B cell (primary cell): ENCODE results near the gene ARMC5. TPM values are rescaled to one million over a fixed set of nuclear protein-coding genes. Genes with fewer than 3 reads are reported as not detected.

Experiments used
- ATAC-seq: fragments of 200-7000 bp; cut with Tn5 transposase; one replicate; pipeline ENCODE4 v1.10.0; 2021; ENCODE audit warnings: low read depth, mild to moderate bottlenecking, moderate number of reproducible peaks, moderate library complexity
- CTCF ChIA-PET: fragments of 350-600 bp; sonication (Branson Sonifier 250); formaldehyde crosslinking; loops from one replicate; lab custom pipeline; 2021; ENCODE audit warnings: antibody characterized with exemption, inconsistent platforms; lab: Charles Lee
- POLR2A ChIA-PET: fragments of 350-600 bp; sonication (Branson Sonifier 250); formaldehyde crosslinking; loops from one replicate; lab custom pipeline; 2021; ENCODE audit warnings: antibody characterized with exemption; lab: Charles Lee
- DNase-seq: peaks from one replicate; pipeline ENCODE4 v3.0.0; 2013
- H2AFZ ChIP-seq: 2 replicates; pipeline ENCODE4 v1.6.1; 2012; ENCODE audit warnings: mild to moderate bottlenecking, low read depth, low read length; ENCODE audit not compliant: insufficient read depth, poor library complexity, severe bottlenecking
- H3K27ac ChIP-seq, 2 donors: 1 replicate in 1 of 2; 2 replicates in 1 of 2; pipeline ENCODE4 v1.5.1; 2012 to 2013; ENCODE audit warnings: low read length in 2 of 2, mild to moderate bottlenecking in 2 of 2, moderate library complexity in 1 of 2
- H3K27me3 ChIP-seq, 4 experiments: fragments of 200-600 bp in 1 of 4; sonication (generic) in 1 of 4; replicated peaks in 1 of 4; 1 replicate in 2 of 4; 2 replicates in 2 of 4; pipeline versions ENCODE4 v1.6.1 to v1.7.0; 2013 to 2016; ENCODE audit warnings: low read length in 3 of 4, mild to moderate bottlenecking in 2 of 4, mixed read lengths in 1 of 4, moderate library complexity in 1 of 4; ENCODE audit not compliant: insufficient read depth in 4 of 4, control insufficient read depth in 3 of 4; ENCODE audit errors: control extremely low read depth in 1 of 4
- H3K36me3 ChIP-seq, 2 experiments: replicated peaks in 1 of 2; 1 replicate in 1 of 2; 2 replicates in 1 of 2; pipeline versions ENCODE4 v1.6.1 to v1.7.1; 2013; ENCODE audit warnings: low read length in 1 of 2; ENCODE audit not compliant: insufficient read depth in 2 of 2, control insufficient read depth in 1 of 2; ENCODE audit errors: control extremely low read depth in 1 of 2, extremely low read depth in 1 of 2
- H3K4me1 ChIP-seq, 2 donors: fragments of 200-600 bp in 1 of 2; sonication (generic) in 1 of 2; 1 replicate in 1 of 2; 2 replicates in 1 of 2; pipeline versions ENCODE4 v1.5.1 to v1.6.1; 2013 to 2017; ENCODE audit warnings: low read length in 2 of 2; ENCODE audit not compliant: control insufficient read depth in 2 of 2, insufficient read depth in 2 of 2
- H3K4me2 ChIP-seq: replicated peaks from 2 replicates; pipeline ENCODE3; 2012; ENCODE audit warnings: mild to moderate bottlenecking, low read depth, low read length; ENCODE audit not compliant: poor library complexity, severe bottlenecking
- H3K4me3 ChIP-seq, 5 experiments: fragments of 200-600 bp in 1 of 5; sonication (generic) in 1 of 5; 1 replicate in 3 of 5; 2 replicates in 2 of 5; pipeline versions ENCODE4 v1.5.1 to v1.7.0; 2011 to 2016; ENCODE audit warnings: low read length in 4 of 5, mild to moderate bottlenecking in 4 of 5, low read depth in 2 of 5, control low read depth in 1 of 5, moderate library complexity in 1 of 5; ENCODE audit not compliant: insufficient read depth in 1 of 5; ENCODE audit errors: control extremely low read depth in 1 of 5, extremely low read depth in 1 of 5
- H3K79me2 ChIP-seq: fragments of 200-600 bp; sonication (generic); one replicate; pipeline ENCODE4 v1.6.0; 2016; ENCODE audit warnings: low read length; ENCODE audit not compliant: control insufficient read depth, insufficient read depth
- H3K9ac ChIP-seq: fragments of 200-600 bp; sonication (generic); 2 replicates; pipeline ENCODE4 v1.6.1; 2017; ENCODE audit warnings: mild to moderate bottlenecking, low read length, moderate library complexity
- H3K9me3 ChIP-seq, 3 donors: one replicate each; pipeline versions ENCODE4 v1.6.1 to v1.7.1; 2013; ENCODE audit warnings: low read length in 2 of 3; ENCODE audit not compliant: control insufficient read depth in 2 of 3, insufficient read depth in 1 of 3; ENCODE audit errors: control extremely low read depth in 1 of 3
- H4K20me1 ChIP-seq: 2 replicates; pipeline ENCODE4 v1.6.0; 2012; ENCODE audit warnings: mild to moderate bottlenecking, low read length; ENCODE audit not compliant: insufficient read depth, control insufficient read depth, poor library complexity, severe bottlenecking
- H3K27ac Mint-ChIP-seq: one replicate; pipeline ENCODE4 v1.8.0; 2021; ENCODE audit warnings: mixed read lengths
- H3K27me3 Mint-ChIP-seq: one replicate; pipeline ENCODE4 v1.8.0; 2021; ENCODE audit warnings: mixed read lengths
- H3K4me1 Mint-ChIP-seq: one replicate; pipeline ENCODE4 v1.8.0; 2021; ENCODE audit warnings: mixed read lengths
- H3K4me3 Mint-ChIP-seq: one replicate; pipeline ENCODE4 v1.8.0; 2021; ENCODE audit warnings: mixed read lengths
- H3K9me3 Mint-ChIP-seq: one replicate; pipeline ENCODE4 v1.8.0; 2022; ENCODE audit warnings: mixed read lengths; ENCODE audit not compliant: insufficient read depth
- EZH2 ChIP-seq: IDR thresholded peaks from 2 replicates; pipeline ENCODE4 v1.6.1; 2012; ENCODE audit warnings: borderline replicate concordance, low read depth, mild to moderate bottlenecking, moderate library complexity, low read length; ENCODE audit not compliant: insufficient read depth, poor library complexity, severe bottlenecking
- WGBS: methylation state at CpG from one replicate; pipeline ENCODE4 v1.1.5; 2013; ENCODE audit warnings: missing lambda C conversion rate; ENCODE audit not compliant: insufficient coverage; 5-methylcytosine and 5-hydroxymethylcytosine counted together
- intact Hi-C: fragments of 100-400 bp; cut with micrococcal nuclease; formaldehyde crosslinking; loops from one replicate; pipeline ENCODE4 v1.10.0; 2022
- polyA plus RNA-seq: library from polyadenylated mRNA; depleted of rRNA; stranded (reverse); fragments of >200 nt; gene quantifications from 2 replicates; pipeline ENCODE4 v1.2.3, GENCODE V29; 2012
- total RNA-seq, 2 donors: library from RNA; stranded (reverse); fragments of 120-200 nt in 1 of 2; gene quantifications; 1 replicate in 1 of 2; 2 replicates in 1 of 2; pipeline versions ENCODE4 v1.2.3 to v1.2.4, GENCODE V29; 2013 to 2022
- TF ChIP-seq, protein P1 (sequence below): fragments of 200-600 bp; IDR thresholded peaks from one replicate; pipeline ENCODE4 v1.8.0; 2022; ENCODE audit warnings: antibody characterized with exemption, mild to moderate bottlenecking

Gene ARMC5
- total and polyA plus RNA-seq, 2 donors (not counting 1 experiment from before 2014, with no cell fraction given) = 11.7 to 15.4 TPM

DNA sequence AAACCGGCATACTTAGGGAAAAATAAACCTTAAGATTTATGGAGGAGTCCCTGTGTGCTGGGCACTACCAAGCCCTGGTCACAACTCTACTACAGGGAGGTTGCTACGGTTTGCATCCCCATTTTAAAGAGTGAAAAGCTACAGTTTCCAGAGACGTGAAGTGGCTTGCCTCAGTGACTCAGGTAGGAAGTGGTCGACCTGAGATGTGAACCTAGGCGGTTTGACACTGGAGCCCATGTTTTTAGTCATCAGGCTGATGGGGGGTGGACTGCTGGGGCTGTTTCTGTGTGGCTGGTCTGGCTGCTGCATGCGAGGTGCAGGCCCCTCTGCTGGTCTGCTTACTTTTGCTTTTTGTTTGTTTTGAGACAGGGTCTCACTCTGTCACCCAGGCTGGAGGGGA, 37.7 kb upstream of the ARMC5 start:
- Histone ChIP-seq H4K20me1 (no peaks in the 10 kb centered on the region), H3K79me2 (no peaks in the 10 kb centered on the region), H3K27ac (no peak overlapping the region), H3K4me1 (no peaks in the 10 kb centered on the region), H3K9ac (no peak overlapping the region), H3K4me3 (no peak overlapping the region), H3K27me3 (peaks cover 0 to 3% (median 0%) of the 10 kb centered on the region in 4 experiments), H3K36me3 (no peaks in the 10 kb centered on the region), H2AFZ (no peak overlapping the region), H3K9me3 (peaks cover 0 to 9% (median 0%) of the 10 kb centered on the region in 3 donors), H3K4me2 (no peak overlapping the region)
- no peak overlapping the region for H3K27ac Mint-ChIP-seq
- TF ChIP-seq EZH2 = no peak
- TF ChIP-seq, protein P1, sequence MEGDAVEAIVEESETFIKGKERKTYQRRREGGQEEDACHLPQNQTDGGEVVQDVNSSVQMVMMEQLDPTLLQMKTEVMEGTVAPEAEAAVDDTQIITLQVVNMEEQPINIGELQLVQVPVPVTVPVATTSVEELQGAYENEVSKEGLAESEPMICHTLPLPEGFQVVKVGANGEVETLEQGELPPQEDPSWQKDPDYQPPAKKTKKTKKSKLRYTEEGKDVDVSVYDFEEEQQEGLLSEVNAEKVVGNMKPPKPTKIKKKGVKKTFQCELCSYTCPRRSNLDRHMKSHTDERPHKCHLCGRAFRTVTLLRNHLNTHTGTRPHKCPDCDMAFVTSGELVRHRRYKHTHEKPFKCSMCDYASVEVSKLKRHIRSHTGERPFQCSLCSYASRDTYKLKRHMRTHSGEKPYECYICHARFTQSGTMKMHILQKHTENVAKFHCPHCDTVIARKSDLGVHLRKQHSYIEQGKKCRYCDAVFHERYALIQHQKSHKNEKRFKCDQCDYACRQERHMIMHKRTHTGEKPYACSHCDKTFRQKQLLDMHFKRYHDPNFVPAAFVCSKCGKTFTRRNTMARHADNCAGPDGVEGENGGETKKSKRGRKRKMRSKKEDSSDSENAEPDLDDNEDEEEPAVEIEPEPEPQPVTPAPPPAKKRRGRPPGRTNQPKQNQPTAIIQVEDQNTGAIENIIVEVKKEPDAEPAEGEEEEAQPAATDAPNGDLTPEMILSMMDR = no peak
- DNase-seq (no peak), ATAC-seq (no peak)
- peaks cover 23% of the 10 kb centered on the region for H3K27me3 Mint-ChIP-seq
- H3K9me3 Mint-ChIP-seq = no peaks in the 10 kb centered on the region
- CTCF ChIA-PET = no interaction called here
- H3K4me1 Mint-ChIP-seq = no peaks in the 10 kb centered on the region
- no peak overlapping the region for H3K4me3 Mint-ChIP-seq
- intact Hi-C loops = no loop called here
- POLR2A ChIA-PET = no interaction called here
- WGBS = 74% methylated on average over 6 of the region's 6 CpGs

DNA sequence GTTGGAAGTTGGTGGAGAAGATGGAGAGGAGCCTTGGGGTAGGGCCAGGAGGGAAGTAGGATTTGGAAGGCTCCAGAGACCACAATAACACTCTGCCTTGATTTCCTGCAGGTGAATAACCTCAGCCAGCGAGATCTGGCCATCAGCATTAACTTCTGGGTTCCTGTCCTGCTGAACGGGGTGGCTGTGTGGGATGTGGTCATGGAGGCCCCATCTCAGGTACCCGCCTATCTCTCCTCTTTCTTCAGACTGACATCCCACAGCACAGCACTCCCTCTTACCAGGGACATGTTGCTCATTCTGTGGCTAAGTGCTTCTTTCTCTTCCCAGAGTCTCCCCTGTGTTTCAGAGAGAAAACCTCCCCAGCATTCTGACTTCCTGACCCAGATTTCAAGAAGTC, 36.1 kb upstream of the ARMC5 start:
- no peaks in the 10 kb centered on the region for H3K4me1 Mint-ChIP-seq
- H3K27me3 ChIP-seq = no peaks in the 10 kb centered on the region
- H3K9me3 ChIP-seq = peaks cover 0 to 9% (median 0%) of the 10 kb centered on the region in 3 donors
- H3K4me1 ChIP-seq = peaks cover 3 to 7% of the 10 kb centered on the region in 2 donors
- WGBS = no CpG with 5 or more reads among the region's 3 CpGs
- CTCF ChIA-PET = no interaction called here
- H3K4me3 Mint-ChIP-seq = no peak overlapping the region
- POLR2A ChIA-PET = no interaction called here
- H4K20me1 ChIP-seq = no peaks in the 10 kb centered on the region
- ATAC-seq (no peak), DNase-seq (no peak)
- peaks cover 18% of the 10 kb centered on the region for H3K27me3 Mint-ChIP-seq
- H3K27ac ChIP-seq = no peak overlapping the region
- TF ChIP-seq EZH2 = no peak
- TF ChIP-seq, protein P1 = no peak
- H3K27ac Mint-ChIP-seq = no peak overlapping the region
- intact Hi-C loops = no loop called here
- no peaks in the 10 kb centered on the region for H3K36me3 ChIP-seq
- no peak overlapping the region for H3K4me2 ChIP-seq
- H3K9me3 Mint-ChIP-seq = no peaks in the 10 kb centered on the region
- H2AFZ ChIP-seq = no peak overlapping the region
- no peak overlapping the region for H3K9ac ChIP-seq
- no peak overlapping the region for H3K4me3 ChIP-seq
- no peaks in the 10 kb centered on the region for H3K79me2 ChIP-seq
